GM12878 (cell line): Measurements from ENCODE around the gene ANKRD26. TPM values are rescaled to one million over a fixed set of nuclear protein-coding genes. Genes with fewer than 3 reads are reported as not detected.
"Not testable (repeated sequence)": the region's sequence is repeated elsewhere in the genome, so short reads cannot be mapped to it uniquely, and the experiment has no call there.

Experiments used
- ATAC-seq: fragments of 200-7000 bp; cut with Tn5 transposase; 3 replicates; pipeline ENCODE4 v1.9.1; 2020; ENCODE audit warnings: mild to moderate bottlenecking, moderate library complexity
- BruUV-seq: library from RNA; stranded (reverse); fragments of 400-500 nt; replicated peaks from 2 replicates; lab custom pipeline; 2021; lab: Mats Ljungman, UMichigan
- CTCF ChIA-PET: fragments of 300-600 bp; sonication (Branson Sonifier 250); formaldehyde crosslinking; extraction: SDS; loops from one replicate; lab custom pipeline; 2021; ENCODE audit warnings: inconsistent platforms; lab: Yijun Ruan, JAX
- POLR2A ChIA-PET: fragments of 350-600 bp; formaldehyde crosslinking; extraction: SDS; loops from one replicate; lab custom pipeline; 2021; ENCODE audit warnings: inconsistent platforms; lab: Charles Lee
- RAD21 ChIA-PET: fragments of 300-600 bp; sonication (Branson Sonifier 250); formaldehyde crosslinking; loops from one replicate; lab custom pipeline; 2023; ENCODE audit warnings: antibody characterized with exemption; ENCODE audit not compliant: unreplicated experiment; lab: Charles Lee
- SMC1A ChIA-PET: fragments of 300-600 bp; sonication (Branson Sonifier 250); formaldehyde crosslinking; loops from one replicate; lab custom pipeline; 2023; ENCODE audit not compliant: unreplicated experiment, uncharacterized antibody; lab: Charles Lee
- DNase-seq: peaks from one replicate; pipeline ENCODE4 v3.0.0-alpha.2; 2011; ENCODE audit warnings: low read depth, low spot score
- FAIRE-seq: peaks from 3 replicates; lab custom pipeline; 2011; peaks lifted over from hg19 to GRCh38; lab: Jason Lieb, UNC
- H2AFZ ChIP-seq: 2 replicates; pipeline ENCODE4 v1.6.0; 2011; ENCODE audit warnings: low read depth, low read length, control low read depth; ENCODE audit not compliant: control insufficient read depth
- H3K27ac ChIP-seq: 2 replicates; pipeline ENCODE4 v1.5.1; 2011; ENCODE audit warnings: control low read depth; ENCODE audit not compliant: control insufficient read depth, insufficient read depth
- H3K27me3 ChIP-seq, 2 experiments: replicated peaks in 1 of 2; 2 replicates each; pipeline versions ENCODE4 v1.6.0 to v1.6.1; 2011; ENCODE audit warnings: low read length in 1 of 2; ENCODE audit not compliant: control insufficient read depth in 2 of 2, insufficient read depth in 2 of 2
- H3K36me3 ChIP-seq, 2 experiments: 2 replicates each; pipeline ENCODE4 v1.5.1; 2011; ENCODE audit warnings: low read length in 1 of 2; ENCODE audit not compliant: control insufficient read depth in 2 of 2, insufficient read depth in 2 of 2
- H3K4me1 ChIP-seq: 2 replicates; pipeline ENCODE4 v1.6.1; 2011; ENCODE audit warnings: mild to moderate bottlenecking, low read length, moderate library complexity, mixed read lengths; ENCODE audit not compliant: control insufficient read depth, insufficient read depth
- H3K4me2 ChIP-seq: 2 replicates; pipeline ENCODE4 v1.6.0; 2011; ENCODE audit warnings: control low read depth; ENCODE audit not compliant: control insufficient read depth, insufficient read depth
- H3K4me3 ChIP-seq: fragments of 200-600 bp; sonication (generic); 2 replicates; pipeline ENCODE4 v1.5.1; 2016
- H3K79me2 ChIP-seq: 2 replicates; pipeline ENCODE4 v1.6.0; 2011; ENCODE audit warnings: low read length; ENCODE audit not compliant: control insufficient read depth, insufficient read depth
- H3K9ac ChIP-seq: 2 replicates; pipeline ENCODE4 v1.8.0; 2011; ENCODE audit warnings: low read length, control low read depth, mixed read lengths; ENCODE audit not compliant: control insufficient read depth, insufficient read depth
- H3K9me3 ChIP-seq: replicated peaks from 3 replicates; pipeline ENCODE4 v1.5.1; 2011; ENCODE audit warnings: mild to moderate bottlenecking, low read length; ENCODE audit not compliant: control insufficient read depth, insufficient read depth
- H4K20me1 ChIP-seq: 2 replicates; pipeline ENCODE4 v1.6.0; 2011; ENCODE audit not compliant: control insufficient read depth, insufficient read depth
- CEBPB ChIP-seq, 2 experiments: fragments of 150-350 bp in 1 of 2; IDR thresholded peaks; 2 replicates each; pipeline ENCODE4 v1.6.1; 2012 to 2014; ENCODE audit warnings: low read depth in 2 of 2, low read length in 2 of 2, borderline replicate concordance in 1 of 2, inconsistent platforms in 1 of 2
- ELK1 ChIP-seq: IDR thresholded peaks from 2 replicates; pipeline ENCODE4 v1.6.1; 2012; ENCODE audit warnings: low read depth, low read length, improper control_type of control experiment
- HDAC2 ChIP-seq: fragments of 200-600 bp; sonication (generic); IDR thresholded peaks from 2 replicates; pipeline ENCODE4 v1.6.1; 2017
- IRF3 ChIP-seq: fragments of 450-650 bp; IDR thresholded peaks from 2 replicates; pipeline ENCODE4 v1.6.1; 2014; ENCODE audit warnings: mild to moderate bottlenecking
- IRF4 ChIP-seq: IDR thresholded peaks from 2 replicates; pipeline ENCODE4 v1.6.1; 2011; ENCODE audit warnings: low read depth, low read length
- MTA2 ChIP-seq: fragments of 450-650 bp; IDR thresholded peaks from 2 replicates; pipeline ENCODE4 v1.6.1; 2016; ENCODE audit warnings: low read depth, mild to moderate bottlenecking, moderate library complexity
- MTA3 ChIP-seq: IDR thresholded peaks from 2 replicates; pipeline ENCODE4 v1.6.1; 2012; ENCODE audit warnings: low read length, inconsistent platforms, borderline replicate concordance
- MYC ChIP-seq: IDR thresholded peaks from 2 replicates; pipeline ENCODE4 v1.6.1; 2011; ENCODE audit warnings: mild to moderate bottlenecking, low read length, moderate library complexity, inconsistent platforms; ENCODE audit not compliant: insufficient read depth, insufficient replicate concordance, insufficient read length, severe bottlenecking
- RB1 ChIP-seq: fragments of 450-650 bp; formaldehyde crosslinking; IDR thresholded peaks from 2 replicates; pipeline ENCODE4 v1.6.1; 2017; ENCODE audit warnings: mild to moderate bottlenecking, borderline replicate concordance
- RUNX3 ChIP-seq: IDR thresholded peaks from 2 replicates; pipeline ENCODE4 v1.6.1; 2012; ENCODE audit warnings: low read length, inconsistent platforms
- SREBF2 ChIP-seq: IDR thresholded peaks from 2 replicates; pipeline ENCODE4 v1.6.1; 2012; ENCODE audit warnings: mild to moderate bottlenecking, low read length
- TAF1 ChIP-seq: IDR thresholded peaks from 2 replicates; pipeline ENCODE4 v1.6.1; 2011; ENCODE audit warnings: mild to moderate bottlenecking, low read depth, low read length, borderline replicate concordance
- ZNF217 ChIP-seq: fragments of 450-650 bp; IDR thresholded peaks from 2 replicates; pipeline ENCODE4 v1.6.1; 2017; ENCODE audit warnings: antibody characterized with exemption, mild to moderate bottlenecking
- WGBS: methylation state at CpG from one replicate; pipeline ENCODE4 v1.1.6; 2016; ENCODE audit warnings: low lambda C conversion rate; ENCODE audit not compliant: insufficient replicate concordance, insufficient coverage; ENCODE audit errors: missing lambda C conversion rate; 5-methylcytosine and 5-hydroxymethylcytosine counted together
- in situ Hi-C: fragments of 300-500 bp; cut with MboI; formaldehyde crosslinking; loops from 9 replicates; pipeline ENCODE4 v1.14.3; 2018; ENCODE audit warnings: mixed read lengths
- intact Hi-C: fragments of 100-400 bp; cut with micrococcal nuclease; formaldehyde crosslinking; loops from one replicate; pipeline ENCODE4 v1.14.2; 2022; ENCODE audit not compliant: unreplicated experiment
- polyA plus RNA-seq, 11 experiments: library from polyadenylated mRNA; depleted of rRNA in 4 of 11; unstranded in 6 of 11; stranded (reverse) in 5 of 11; fragments of >200 nt; fragmentation: Nextera tagmentation in 4 of 11; fragmentation: Illumina TruSeq in 1 of 11; extraction: Ambion mirVana in 4 of 11; extraction: Trizol in 1 of 11; gene quantifications; 1 replicate in 1 of 11; 2 replicates in 10 of 11; pipeline versions ENCODE4 v1.2.1 to v1.2.3, GENCODE V29; 2011 to 2016; ENCODE audit warnings: inconsistent platforms in 2 of 11, missing spikeins in 2 of 11, low read depth in 1 of 11
- total RNA-seq, 4 experiments: library from RNA; depleted of rRNA in 3 of 4; stranded (reverse); fragments of >200 nt in 3 of 4; fragmentation: Illumina TruSeq in 1 of 4; extraction: Trizol in 1 of 4; gene quantifications; 2 replicates each; pipeline versions ENCODE4 v1.2.1 to v1.2.3, GENCODE V29; 2013 to 2021

ANKRD26 gene
- total and polyA plus RNA-seq, 10 of the 15 experiments (the other 5 are each of a cell fraction or from before 2014, with no cell fraction given), result 2.3 to 12.0 (median 5.1) TPM

- POLR2A ChIA-PET, result no interaction called here
- SMC1A ChIA-PET, result no interaction called here
Observed at GRCh38 chr10:27052656-27053055, 47.6 kb downstream of the ANKRD26 start.

GRCh38 chr10:27045247-27045646 lies 55.0 kb downstream of the ANKRD26 start:
- H3K79me2 ChIP-seq, H3K4me1 ChIP-seq, DNase-seq, H3K27ac ChIP-seq, H3K9ac ChIP-seq, H3K9me3 ChIP-seq, BruUV-seq, ATAC-seq, H3K36me3 ChIP-seq, in situ Hi-C loops, H3K4me2 ChIP-seq, H3K4me3 ChIP-seq, POLR2A ChIA-PET, H4K20me1 ChIP-seq, FAIRE-seq, H2AFZ ChIP-seq, H3K27me3 ChIP-seq, intact Hi-C loops: not testable (repeated sequence)
- ChIA-PET RAD21 (interaction anchor here (0.6 to 1.0 kb wide), 2 partner anchors 321 to 1494 kb away, joined by 3 read pairs; no protein-coding TSS in a partner anchor), CTCF (interaction anchor here (1.0 to 1.8 kb wide), 3 partner anchors 15 to 179 kb away, joined by 3 to 5 read pairs (median 3); no protein-coding TSS in a partner anchor), SMC1A (interaction anchor here (1.1 to 1.6 kb wide), 2 partner anchors 9 to 15 kb away, joined by 3 to 5 read pairs; no protein-coding TSS in a partner anchor)
- WGBS, result 96% methylated on average over 4 of the region's 4 CpGs

More at GRCh38 chr10:27052656-27053055, 47.6 kb downstream of the ANKRD26 start:
- Histone ChIP-seq H3K27ac (no peak overlapping the region), H4K20me1 (no peaks in the 10 kb centered on the region), H3K9me3 (no peaks in the 10 kb centered on the region), H3K27me3 (no peaks in the 10 kb centered on the region)
- no peak for DNase-seq
- TF ChIP-seq IRF3 (no peak), HDAC2 (no peak), RB1 (no peak), IRF4 (no peak), MTA2 (no peak), MYC (no peak), MTA3 (no peak), ELK1 (no peak), TAF1 (no peak), ZNF217 (no peak), SREBF2 (no peak), RUNX3 (no peak), CEBPB (IDR thresholded peaks at IDR 0.05; ENCODE audit: borderline replicate concordance in 1 of 2, low read depth in 2 of 2, low read length in 2 of 2) (no peak)
- TF ChIP-seq, all 136 proteins: peak for 0
- Histone ChIP-seq H3K4me2 (no peak overlapping the region), H3K4me3 (no peak overlapping the region), H3K9ac (no peak overlapping the region), H3K36me3 (no peaks in the 10 kb centered on the region), H3K79me2 (no peaks in the 10 kb centered on the region), H2AFZ (no peak overlapping the region), H3K4me1 (no peaks in the 10 kb centered on the region)
- no TSS peak for BruUV-seq
- no peak for ATAC-seq
- ChIA-PET RAD21 (no interaction called here), CTCF (interaction anchor here (0.5 kb wide), 1 partner anchor 326 kb away, joined by 3 read pairs; no protein-coding TSS in a partner anchor)
- intact Hi-C loops (no loop called here), in situ Hi-C loops (no loop called here)
- no peak for FAIRE-seq
